Naive thymus-derived CD8-positive, alpha-beta T cell (primary cell): ENCODE data around the gene FBXW2. TPM values are rescaled to one million over a fixed set of nuclear protein-coding genes. Genes with fewer than 3 reads are reported as not detected.

Source experiments
- ATAC-seq, 2 donors: fragments of 150-1000 bp; cut with Tn5 transposase in 1 of 2; sonication (Bioruptor Pico), chemical (Tn5 transposase) in 1 of 2; 1 replicate in 1 of 2; 2 replicates in 1 of 2; pipeline ENCODE4 v1.10.0; 2021; ENCODE audit warnings: mild to moderate bottlenecking in 2 of 2, moderate library complexity in 2 of 2
- POLR2A ChIA-PET: fragments of 350-600 bp; sonication (Branson Sonifier 250); formaldehyde crosslinking; loops from one replicate; lab custom pipeline; 2021; ENCODE audit warnings: antibody characterized with exemption; lab: Charles Lee
- DNase-seq, 10 donors: peaks; one replicate each; pipeline versions ENCODE4 v3.0.0 to v3.0.0-alpha.2; 2020 to 2022
- H3K27ac Mint-ChIP-seq, 10 donors: one replicate each; pipeline ENCODE4 v1.8.0; 2020 to 2022; ENCODE audit warnings: mild to moderate bottlenecking in 10 of 10, mixed read lengths in 10 of 10, moderate library complexity in 4 of 10, inconsistent platforms in 1 of 10
- H3K27me3 Mint-ChIP-seq, 5 donors: one replicate each; pipeline ENCODE4 v1.8.0; 2021 to 2022; ENCODE audit warnings: mixed read lengths in 5 of 5
- H3K36me3 Mint-ChIP-seq, 3 donors: one replicate each; pipeline ENCODE4 v1.8.0; 2020 to 2022; ENCODE audit warnings: mixed read lengths in 3 of 3, mild to moderate bottlenecking in 2 of 3, inconsistent platforms in 1 of 3
- H3K4me1 Mint-ChIP-seq, 4 donors: one replicate each; pipeline ENCODE4 v1.8.0; 2021 to 2022; ENCODE audit warnings: mixed read lengths in 4 of 4
- H3K4me3 Mint-ChIP-seq, 10 donors: one replicate each; pipeline ENCODE4 v1.8.0; 2020 to 2022; ENCODE audit warnings: mild to moderate bottlenecking in 10 of 10, mixed read lengths in 10 of 10, moderate library complexity in 6 of 10, inconsistent platforms in 1 of 10
- H3K9me3 Mint-ChIP-seq, 9 donors: one replicate each; pipeline ENCODE4 v1.8.0; 2020 to 2022; ENCODE audit warnings: mixed read lengths in 9 of 9, mild to moderate bottlenecking in 3 of 9, inconsistent platforms in 1 of 9, moderate library complexity in 1 of 9
- polyA plus RNA-seq, 3 donors: library from polyadenylated mRNA; unstranded; fragments of 300-500 nt; fragmentation: Illumina TruSeq; gene quantifications; one replicate each; pipeline ENCODE4 v1.2.3, GENCODE V29; 2021
- total RNA-seq, 8 experiments: library from RNA in 2 of 8; stranded (reverse) in 2 of 8; gene quantifications; one replicate each; pipeline ENCODE4 v1.2.3 and lab custom pipeline; 2021 to 2026

FBXW2 gene
- total and polyA plus RNA-seq, 5 experiments from 2014 or later, result 29.6 to 81.8 (median 37.1) TPM

- POLR2A ChIA-PET, result interaction anchor here (0.7 kb wide), 1 partner anchor 653 kb away, joined by 5 read pairs; no protein-coding TSS in a partner anchor
- no peaks in the 10 kb centered on the region for H3K9me3 Mint-ChIP-seq
- H3K4me1 Mint-ChIP-seq, result peaks cover 21 to 66% (median 39%) of the 10 kb centered on the region in 4 donors
- peak overlapping the region; percentile 70 to 96 (median 90) for H3K27ac Mint-ChIP-seq
- DNase-seq (peak in 7 of 10 donors; percentile 12 to 61 (median 24)), ATAC-seq (no peak)
- H3K36me3 Mint-ChIP-seq, result peaks cover 0 to 6% (median 0%) of the 10 kb centered on the region in 3 donors
- H3K4me3 Mint-ChIP-seq, result peak overlapping the region; percentile 73 to 96 (median 86)
- no peaks in the 10 kb centered on the region for H3K27me3 Mint-ChIP-seq
Measured at GRCh38 chr9:120710110-120710981, 82.9 kb downstream of the FBXW2 start.

GRCh38 chr9:120708526-120709224, 84.5 kb downstream of the FBXW2 start:
- peaks cover 3 to 11% (median 4%) of the 10 kb centered on the region in 3 donors for H3K36me3 Mint-ChIP-seq
- no peak for ATAC-seq
- H3K27me3 Mint-ChIP-seq, result no peaks in the 10 kb centered on the region
- peak overlapping the region in 7 of 10 donors; percentile 55 to 96 (median 87) for H3K27ac Mint-ChIP-seq
- H3K4me3 Mint-ChIP-seq, result peak overlapping the region in 9 of 10 donors; percentile 8 to 96 (median 73)
- POLR2A ChIA-PET, result no interaction called here
- DNase-seq, result no peak
- H3K4me1 Mint-ChIP-seq, result peaks cover 24 to 71% (median 41%) of the 10 kb centered on the region in 4 donors
- peaks cover 0 to 2% (median 0%) of the 10 kb centered on the region in 9 donors for H3K9me3 Mint-ChIP-seq

GRCh38 chr9:120707170-120707569, 86.0 kb downstream of the FBXW2 start:
- H3K27me3 Mint-ChIP-seq, result no peaks in the 10 kb centered on the region
- peaks cover 0 to 2% (median 0%) of the 10 kb centered on the region in 9 donors for H3K9me3 Mint-ChIP-seq
- H3K27ac Mint-ChIP-seq, result peak overlapping the region in 1 of 10 donors; percentile 7
- ATAC-seq (no peak), DNase-seq (no peak)
- H3K36me3 Mint-ChIP-seq, result peaks cover 4 to 16% (median 7%) of the 10 kb centered on the region in 3 donors
- POLR2A ChIA-PET, result no interaction called here
- H3K4me3 Mint-ChIP-seq, result no peak overlapping the region
- peaks cover 12 to 59% (median 28%) of the 10 kb centered on the region in 4 donors for H3K4me1 Mint-ChIP-seq

Other genes with a start within 250 kb of the FBXW2 start
- gene CDK5RAP2, start 213.2 kb downstream of the FBXW2 start, total RNA-seq, result 10 to 100 TPM; 81.1 to 94.9 TPM
- gene CDK5RAP2, start 213.2 kb downstream of the FBXW2 start, polyA plus RNA-seq, result 10 to 100 TPM; 17.1 to 29.2 (median 19.0) TPM
- 10 to 100 TPM; 11.1 TPM for gene MEGF9, start 78.9 kb downstream of the FBXW2 start, total RNA-seq
- 1 to 10 TPM; 3.0 to 4.9 (median 4.5) TPM for gene MEGF9, start 78.9 kb downstream of the FBXW2 start, polyA plus RNA-seq
- 10 to 100 TPM; 53.0 to 57.9 TPM for gene PSMD5, start 49.5 kb upstream of the FBXW2 start, total RNA-seq
- 10 to 100 TPM; 13.7 to 23.4 (median 23.3) TPM for gene PSMD5, start 49.5 kb upstream of the FBXW2 start, polyA plus RNA-seq
- 100 to 1,000 TPM; 143 to 144 TPM for gene PHF19, start 83.8 kb upstream of the FBXW2 start, total RNA-seq
- gene PHF19, start 83.8 kb upstream of the FBXW2 start, polyA plus RNA-seq, result 10 to 100 TPM in 1 of 3 donors, 1 to 10 TPM in 2; 6.3 to 11.8 (median 9.4) TPM
- gene TRAF1, start 133.4 kb upstream of the FBXW2 start, total RNA-seq, result 100 to 1,000 TPM; 125 to 126 TPM
- 1 to 10 TPM; 3.7 to 7.0 (median 4.9) TPM for gene TRAF1, start 133.4 kb upstream of the FBXW2 start, polyA plus RNA-seq